IMR-90 (cell line): ENCODE data around the gene S100A1. TPM values are rescaled to one million over a fixed set of nuclear protein-coding genes. Genes with fewer than 3 reads are reported as not detected.

Experiments
- ATAC-seq: fragments of 200-7000 bp; cut with Tn5 transposase; 2 replicates; pipeline ENCODE4 v1.9.1; 2020; ENCODE audit warnings: low read depth, mild to moderate bottlenecking, moderate library complexity
- BruUV-seq: library from RNA; stranded (reverse); fragments of 400-500 nt; replicated peaks from 2 replicates; lab custom pipeline; 2021; lab: Mats Ljungman, UMichigan
- CTCF ChIA-PET: fragments of 300-600 bp; formaldehyde crosslinking; extraction: SDS; loops from one replicate; lab custom pipeline; 2021; ENCODE audit warnings: antibody characterized with exemption; lab: Yijun Ruan, JAX
- POLR2A ChIA-PET: fragments of 300-600 bp; sonication (Branson Sonifier 250); formaldehyde crosslinking; loops from one replicate; lab custom pipeline; 2022; ENCODE audit warnings: antibody characterized with exemption; ENCODE audit not compliant: unreplicated experiment; lab: Charles Lee
- DNase-seq: peaks from one replicate; pipeline ENCODE4 v3.0.0; 2013
- H2AFZ ChIP-seq: replicated peaks from 2 replicates; pipeline ENCODE3; 2013; ENCODE audit warnings: low read length, mild to moderate bottlenecking; ENCODE audit not compliant: poor library complexity
- H2AK5ac ChIP-seq: 2 replicates; pipeline ENCODE4 v1.6.1; 2013; ENCODE audit warnings: low read depth, low read length, inconsistent platforms
- H2AK9ac ChIP-seq: replicated peaks from 2 replicates; pipeline ENCODE3; 2013; ENCODE audit warnings: mild to moderate bottlenecking, low read depth, low read length, moderate library complexity; ENCODE audit not compliant: poor library complexity
- H2BK120ac ChIP-seq: 2 replicates; pipeline ENCODE4 v1.6.1; 2013; ENCODE audit warnings: low read depth, low read length, inconsistent platforms
- H2BK15ac ChIP-seq: 3 replicates; pipeline ENCODE4 v1.6.1; 2013; ENCODE audit warnings: low read depth, low read length, inconsistent platforms
- H2BK20ac ChIP-seq: 2 replicates; pipeline ENCODE4 v1.6.1; 2013; ENCODE audit warnings: low read depth, mild to moderate bottlenecking, inconsistent platforms, low read length, moderate library complexity
- H2BK5ac ChIP-seq: 2 replicates; pipeline ENCODE4 v1.6.1; 2013; ENCODE audit warnings: mild to moderate bottlenecking, low read depth, low read length, inconsistent platforms; ENCODE audit not compliant: poor library complexity, severe bottlenecking
- H3K14ac ChIP-seq: replicated peaks from 2 replicates; pipeline ENCODE4 v1.6.1; 2013; ENCODE audit warnings: low read depth, low read length, inconsistent platforms
- H3K18ac ChIP-seq: 2 replicates; pipeline ENCODE4 v1.6.1; 2013; ENCODE audit warnings: low read depth, low read length, control low read depth
- H3K23ac ChIP-seq: 2 replicates; pipeline ENCODE4 v1.6.1; 2013; ENCODE audit warnings: low read depth, low read length, inconsistent platforms
- H3K27ac ChIP-seq: 2 replicates; pipeline ENCODE4 v1.5.1; 2013; ENCODE audit warnings: mild to moderate bottlenecking, control low read depth, low read length; ENCODE audit not compliant: insufficient read depth
- H3K27me3 ChIP-seq: 2 replicates; pipeline ENCODE4 v1.6.1; 2013; ENCODE audit warnings: low read length; ENCODE audit not compliant: control insufficient read depth, insufficient read depth
- H3K36me3 ChIP-seq: 2 replicates; pipeline ENCODE4 v1.6.1; 2013; ENCODE audit warnings: low read length, mixed read lengths; ENCODE audit not compliant: control insufficient read depth, insufficient read depth
- H3K4ac ChIP-seq: 2 replicates; pipeline ENCODE4 v1.6.1; 2013; ENCODE audit warnings: low read depth, low read length, inconsistent platforms
- H3K4me1 ChIP-seq: 2 replicates; pipeline ENCODE4 v1.6.1; 2013; ENCODE audit warnings: low read length, mixed read lengths; ENCODE audit not compliant: control insufficient read depth, insufficient read depth
- H3K4me2 ChIP-seq: 2 replicates; pipeline ENCODE4 v1.6.1; 2013; ENCODE audit warnings: low read depth, mild to moderate bottlenecking, control low read depth, low read length, moderate library complexity
- H3K4me3 ChIP-seq: 2 replicates; pipeline ENCODE4 v1.5.1; 2013; ENCODE audit warnings: low read depth, mild to moderate bottlenecking, control low read depth, low read length, moderate library complexity; ENCODE audit not compliant: insufficient read depth
- H3K56ac ChIP-seq: 2 replicates; pipeline ENCODE4 v1.6.1; 2013; ENCODE audit warnings: low read length, inconsistent platforms; ENCODE audit not compliant: insufficient read depth; ENCODE audit errors: extremely low read depth
- H3K79me1 ChIP-seq, 2 experiments: 2 replicates each; pipeline ENCODE4 v1.6.1; 2013; ENCODE audit warnings: low read length in 2 of 2, inconsistent platforms in 1 of 2, low read depth in 1 of 2
- H3K9ac ChIP-seq: 2 replicates; pipeline ENCODE4 v1.6.1; 2013; ENCODE audit warnings: low read depth, low read length, control low read depth
- H3K9me1 ChIP-seq: 2 replicates; pipeline ENCODE4 v1.6.1; 2013; ENCODE audit warnings: low read length, inconsistent platforms; ENCODE audit not compliant: insufficient read depth
- H3K9me3 ChIP-seq: 2 replicates; pipeline ENCODE4 v1.6.1; 2013; ENCODE audit warnings: low read length; ENCODE audit not compliant: control insufficient read depth, insufficient read depth
- H4K20me1 ChIP-seq: 2 replicates; pipeline ENCODE4 v1.6.1; 2013; ENCODE audit warnings: low read length, inconsistent platforms; ENCODE audit not compliant: insufficient read depth
- H4K5ac ChIP-seq: 2 replicates; pipeline ENCODE4 v1.6.1; 2013; ENCODE audit warnings: mild to moderate bottlenecking, low read depth, low read length, control low read depth
- H4K8ac ChIP-seq, 2 experiments: 2 replicates each; pipeline ENCODE4 v1.6.1; 2013; ENCODE audit warnings: low read depth in 2 of 2, low read length in 2 of 2, control low read depth in 1 of 2, inconsistent platforms in 1 of 2
- H4K91ac ChIP-seq: 2 replicates; pipeline ENCODE4 v1.6.1; 2013; ENCODE audit warnings: low read depth, low read length, inconsistent platforms; ENCODE audit not compliant: insufficient read depth
- BHLHE40 ChIP-seq: fragments of 150-350 bp; IDR thresholded peaks from 2 replicates; pipeline ENCODE4 v1.6.1; 2016; ENCODE audit warnings: mild to moderate bottlenecking, low read depth, low read length
- CEBPB ChIP-seq: IDR thresholded peaks from 2 replicates; pipeline ENCODE4 v1.6.1; 2012; ENCODE audit warnings: low read depth, low read length, improper control_type of control experiment
- CHD1 ChIP-seq: IDR thresholded peaks from 2 replicates; pipeline ENCODE4 v1.6.1; 2012; ENCODE audit warnings: low read depth, low read length, improper control_type of control experiment
- MAFK ChIP-seq: IDR thresholded peaks from 2 replicates; pipeline ENCODE4 v1.6.1; 2012; ENCODE audit warnings: low read depth, low read length, improper control_type of control experiment
- MAZ ChIP-seq: IDR thresholded peaks from 2 replicates; pipeline ENCODE4 v1.6.1; 2012; ENCODE audit warnings: low read depth, mild to moderate bottlenecking, low read length, improper control_type of control experiment, moderate library complexity, borderline replicate concordance
- MXI1 ChIP-seq: IDR thresholded peaks from 2 replicates; pipeline ENCODE4 v1.6.1; 2012; ENCODE audit warnings: low read depth, mild to moderate bottlenecking, low read length, moderate library complexity, borderline replicate concordance
- NFE2L2 ChIP-seq: fragments of 150-350 bp; IDR thresholded peaks from 2 replicates; pipeline ENCODE4 v1.6.1; 2016; ENCODE audit warnings: low read depth, mild to moderate bottlenecking, low read length
- POLR2A ChIP-seq: IDR thresholded peaks from 2 replicates; pipeline ENCODE4 v1.6.1; 2012; ENCODE audit warnings: mild to moderate bottlenecking, low read depth, low read length
- RAD21 ChIP-seq: IDR thresholded peaks from 2 replicates; pipeline ENCODE4 v1.6.1; 2012; ENCODE audit warnings: low read length, improper control_type of control experiment
- RFX5 ChIP-seq: IDR thresholded peaks from 2 replicates; pipeline ENCODE4 v1.8.0; 2012; ENCODE audit warnings: low read depth, mild to moderate bottlenecking, low read length, moderate library complexity
- SMC3 ChIP-seq: fragments of 150-350 bp; IDR thresholded peaks from 2 replicates; pipeline ENCODE4 v1.6.1; 2016; ENCODE audit warnings: low read depth, mild to moderate bottlenecking, antibody characterized with exemption, low read length, moderate library complexity
- WGBS, 2 experiments: methylation state at CpG; one replicate each; pipeline versions ENCODE4 v1.1.5 to v1.1.7; 2013; ENCODE audit warnings: missing lambda C conversion rate in 2 of 2; ENCODE audit not compliant: insufficient read length in 1 of 2; ENCODE audit errors: extremely low coverage in 2 of 2; 5-methylcytosine and 5-hydroxymethylcytosine counted together
- dilution Hi-C: fragments of 300-500 bp; cut with HindIII; formaldehyde crosslinking; loops from one replicate; pipeline ENCODE4 v1.14.3; 2018; ENCODE audit warnings: low sequenced_read_pairs; ENCODE audit not compliant: unreplicated experiment
- in situ Hi-C: fragments of 300-500 bp; cut with MboI; formaldehyde crosslinking; loops from 3 replicates; pipeline ENCODE4 v1.14.3; 2019; ENCODE audit warnings: low sequenced_read_pairs, inconsistent platforms, mixed read lengths
- intact Hi-C: fragments of 100-400 bp; cut with micrococcal nuclease; formaldehyde crosslinking; loops from 2 replicates; pipeline ENCODE4 v1.10.0; 2022
- polyA plus RNA-seq, 3 experiments: library from polyadenylated mRNA; depleted of rRNA; stranded (reverse); fragments of >200 nt; gene quantifications; 2 replicates each; pipeline ENCODE4 v1.2.3, GENCODE V29; 2012; ENCODE audit warnings: low replicate concordance in 1 of 3
- total RNA-seq: library from RNA; depleted of rRNA; stranded (reverse); fragments of >200 nt; gene quantifications from 2 replicates; pipeline ENCODE4 v1.2.3, GENCODE V29; 2012
- TF ChIP-seq, protein P1 (sequence below): fragments of 150-350 bp; IDR thresholded peaks from 2 replicates; pipeline ENCODE4 v1.6.1; 2016; ENCODE audit warnings: low read depth, mild to moderate bottlenecking, low read length, moderate library complexity, borderline replicate concordance
- TF ChIP-seq, protein P2 (sequence below): conservative IDR thresholded peaks from 2 replicates; pipeline ENCODE4 v1.5.1; 2012; ENCODE audit warnings: mild to moderate bottlenecking, low read depth, low read length, improper control_type of control experiment
- TF ChIP-seq, protein P3 (sequence below): fragments of 150-350 bp; IDR thresholded peaks from 2 replicates; pipeline ENCODE4 v1.6.1; 2017; ENCODE audit warnings: mild to moderate bottlenecking, antibody characterized with exemption, low read length, low read depth

Gene S100A1
- total and polyA plus RNA-seq, 2 of the 4 experiments (the other 2 are of a cell fraction) = 0.18 to 0.29 TPM

DNA sequence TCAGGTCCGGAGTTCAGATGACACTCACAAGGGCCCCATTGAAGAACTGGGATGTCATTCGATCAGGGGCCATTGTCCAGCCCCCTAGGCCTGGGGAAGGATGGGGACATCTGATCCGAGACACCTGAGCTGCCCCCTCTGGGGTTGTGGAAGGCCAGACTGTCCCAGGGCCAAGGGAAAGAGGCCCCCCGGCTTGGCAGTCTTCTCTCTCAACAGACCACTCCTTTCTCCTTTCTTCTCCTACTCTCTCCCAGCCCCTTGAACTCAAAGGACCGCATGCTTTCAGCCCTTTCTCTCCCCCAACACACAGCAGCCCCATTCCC lies 1.1 kb downstream of the S100A1 start:
- Histone ChIP-seq H3K4me1 (peaks cover 16% of the 10 kb centered on the region), H2BK120ac (no peak overlapping the region), H3K4me3 (no peak overlapping the region), H3K56ac (no peak overlapping the region), H3K27me3 (no peaks in the 10 kb centered on the region), H3K14ac (no peak overlapping the region), H3K4ac (0 out of 2 replicates have a peak overlapping the region, but pooled peaks have one; percentile 28), H4K20me1 (peaks cover 4% of the 10 kb centered on the region; the same call in 1 of the 2 replicates), H3K27ac (no peak overlapping the region), H3K23ac (no peak overlapping the region), H2BK5ac (no peak overlapping the region), H2AK5ac (peak overlapping the region; percentile 32), H4K91ac (peak overlapping the region; percentile 27; the same call in 1 of the 2 replicates), H4K5ac (no peak overlapping the region), H3K18ac (no peak overlapping the region), H3K9ac (no peak overlapping the region), H2AK9ac (peak overlapping the region; percentile 71), H3K9me1 (peaks cover 24% of the 10 kb centered on the region), H3K4me2 (no peak overlapping the region), H3K36me3 (0 out of 2 replicates have a peak, but pooled peaks cover 5% of the 10 kb centered on the region), H2BK15ac (peak overlapping the region; percentile 22; the same call in 1 of the 3 replicates), H3K9me3 (no peaks in the 10 kb centered on the region), H3K79me1 (peaks cover 20 to 34% of the 10 kb centered on the region in 2 experiments), H4K8ac (no peak overlapping the region), H2AFZ (no peak overlapping the region), H2BK20ac (no peak overlapping the region)
- in situ Hi-C loops (no loop called here), intact Hi-C loops (loop anchor here (5.0 kb wide), 1 partner anchor 97 kb away; no protein-coding TSS in a partner anchor), dilution Hi-C loops (no loop called here)
- TF ChIP-seq CEBPB (no peak), POLR2A (no peak), MXI1 (no peak), CHD1 (no peak), RAD21 (no peak), MAZ (no peak), NFE2L2 (no peak), BHLHE40 (no peak), RFX5 (no peak), MAFK (no peak), SMC3 (no peak)
- TF ChIP-seq, protein P1, sequence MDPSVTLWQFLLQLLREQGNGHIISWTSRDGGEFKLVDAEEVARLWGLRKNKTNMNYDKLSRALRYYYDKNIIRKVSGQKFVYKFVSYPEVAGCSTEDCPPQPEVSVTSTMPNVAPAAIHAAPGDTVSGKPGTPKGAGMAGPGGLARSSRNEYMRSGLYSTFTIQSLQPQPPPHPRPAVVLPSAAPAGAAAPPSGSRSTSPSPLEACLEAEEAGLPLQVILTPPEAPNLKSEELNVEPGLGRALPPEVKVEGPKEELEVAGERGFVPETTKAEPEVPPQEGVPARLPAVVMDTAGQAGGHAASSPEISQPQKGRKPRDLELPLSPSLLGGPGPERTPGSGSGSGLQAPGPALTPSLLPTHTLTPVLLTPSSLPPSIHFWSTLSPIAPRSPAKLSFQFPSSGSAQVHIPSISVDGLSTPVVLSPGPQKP = no peak
- TF ChIP-seq, protein P2, sequence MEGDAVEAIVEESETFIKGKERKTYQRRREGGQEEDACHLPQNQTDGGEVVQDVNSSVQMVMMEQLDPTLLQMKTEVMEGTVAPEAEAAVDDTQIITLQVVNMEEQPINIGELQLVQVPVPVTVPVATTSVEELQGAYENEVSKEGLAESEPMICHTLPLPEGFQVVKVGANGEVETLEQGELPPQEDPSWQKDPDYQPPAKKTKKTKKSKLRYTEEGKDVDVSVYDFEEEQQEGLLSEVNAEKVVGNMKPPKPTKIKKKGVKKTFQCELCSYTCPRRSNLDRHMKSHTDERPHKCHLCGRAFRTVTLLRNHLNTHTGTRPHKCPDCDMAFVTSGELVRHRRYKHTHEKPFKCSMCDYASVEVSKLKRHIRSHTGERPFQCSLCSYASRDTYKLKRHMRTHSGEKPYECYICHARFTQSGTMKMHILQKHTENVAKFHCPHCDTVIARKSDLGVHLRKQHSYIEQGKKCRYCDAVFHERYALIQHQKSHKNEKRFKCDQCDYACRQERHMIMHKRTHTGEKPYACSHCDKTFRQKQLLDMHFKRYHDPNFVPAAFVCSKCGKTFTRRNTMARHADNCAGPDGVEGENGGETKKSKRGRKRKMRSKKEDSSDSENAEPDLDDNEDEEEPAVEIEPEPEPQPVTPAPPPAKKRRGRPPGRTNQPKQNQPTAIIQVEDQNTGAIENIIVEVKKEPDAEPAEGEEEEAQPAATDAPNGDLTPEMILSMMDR = no peak
- TF ChIP-seq, protein P3, sequence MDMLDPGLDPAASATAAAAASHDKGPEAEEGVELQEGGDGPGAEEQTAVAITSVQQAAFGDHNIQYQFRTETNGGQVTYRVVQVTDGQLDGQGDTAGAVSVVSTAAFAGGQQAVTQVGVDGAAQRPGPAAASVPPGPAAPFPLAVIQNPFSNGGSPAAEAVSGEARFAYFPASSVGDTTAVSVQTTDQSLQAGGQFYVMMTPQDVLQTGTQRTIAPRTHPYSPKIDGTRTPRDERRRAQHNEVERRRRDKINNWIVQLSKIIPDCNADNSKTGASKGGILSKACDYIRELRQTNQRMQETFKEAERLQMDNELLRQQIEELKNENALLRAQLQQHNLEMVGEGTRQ = no peak
- CTCF ChIA-PET = interaction anchor here (0.9 kb wide), 1 partner anchor 119 kb away, joined by 3 read pairs; no protein-coding TSS in a partner anchor
- no TSS peak for BruUV-seq
- POLR2A ChIA-PET = interaction anchor here (0.6 kb wide), 1 partner anchor 61 kb away, joined by 4 read pairs; no protein-coding TSS in a partner anchor
- no CpG with 5 or more reads among the region's 5 CpGs for WGBS, 2 experiments
- DNase-seq (no peak), ATAC-seq (no peak)
